Effector memory CD4-positive, alpha-beta T cell (primary cell): ENCODE measurements around the gene MPG.
A peak's percentile ranks its signal among the peaks of the same experiment; 100 is the strongest.
"Not testable (repeated sequence)": the region's sequence is repeated elsewhere in the genome, so short reads cannot be mapped to it uniquely, and the experiment has no call there.

Source experiments
- DNase-seq, 3 donors: peaks; one replicate each; pipeline ENCODE4 v3.0.0-alpha.2; 2020
- H3K27ac ChIP-seq: 2 replicates; pipeline ENCODE4 v1.7.0; 2013; ENCODE audit warnings: mild to moderate bottlenecking, low read length, moderate library complexity; ENCODE audit not compliant: insufficient read depth, poor library complexity, severe bottlenecking
- H3K27me3 ChIP-seq: replicated peaks from 2 replicates; pipeline ENCODE4 v1.7.0; 2013; ENCODE audit warnings: mild to moderate bottlenecking, low read length; ENCODE audit not compliant: insufficient read depth, control insufficient read depth, poor library complexity, severe bottlenecking
- H3K36me3 ChIP-seq: 2 replicates; pipeline ENCODE4 v1.7.0; 2013; ENCODE audit warnings: mild to moderate bottlenecking, low read length, moderate library complexity; ENCODE audit not compliant: control insufficient read depth, insufficient read depth
- H3K4me1 ChIP-seq: 2 replicates; pipeline ENCODE4 v1.7.0; 2013; ENCODE audit warnings: low read length, mild to moderate bottlenecking; ENCODE audit not compliant: control insufficient read depth, insufficient read depth, poor library complexity, severe bottlenecking
- H3K4me3 ChIP-seq: 2 replicates; pipeline ENCODE4 v1.7.0; 2013; ENCODE audit warnings: low read length, low read depth, mild to moderate bottlenecking; ENCODE audit not compliant: insufficient read depth, poor library complexity, severe bottlenecking
- H3K9me3 ChIP-seq: 2 replicates; pipeline ENCODE4 v1.7.0; 2013; ENCODE audit warnings: mild to moderate bottlenecking, low read length, moderate library complexity; ENCODE audit not compliant: control insufficient read depth
- total RNA-seq, 3 donors: gene quantifications; one replicate each; lab custom pipeline; 2026; lab: John Stamatoyannopoulos, UW

MPG gene, protein sequence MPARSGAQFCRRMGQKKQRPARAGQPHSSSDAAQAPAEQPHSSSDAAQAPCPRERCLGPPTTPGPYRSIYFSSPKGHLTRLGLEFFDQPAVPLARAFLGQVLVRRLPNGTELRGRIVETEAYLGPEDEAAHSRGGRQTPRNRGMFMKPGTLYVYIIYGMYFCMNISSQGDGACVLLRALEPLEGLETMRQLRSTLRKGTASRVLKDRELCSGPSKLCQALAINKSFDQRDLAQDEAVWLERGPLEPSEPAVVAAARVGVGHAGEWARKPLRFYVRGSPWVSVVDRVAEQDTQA
- total RNA-seq: 12.4 to 21.6 (median 18.2) reads per million in 3 donors

- no peaks in the 10 kb centered on the region for H3K9me3 ChIP-seq
- peaks cover 23% of the 10 kb centered on the region for H3K4me1 ChIP-seq
Observed at GRCh38 chr16:77807-78443, at the start of gene MPG. MPG (plus strand) TSS chr16:78225; CDS start chr16:78310, 85 bp downstream.

DNA sequence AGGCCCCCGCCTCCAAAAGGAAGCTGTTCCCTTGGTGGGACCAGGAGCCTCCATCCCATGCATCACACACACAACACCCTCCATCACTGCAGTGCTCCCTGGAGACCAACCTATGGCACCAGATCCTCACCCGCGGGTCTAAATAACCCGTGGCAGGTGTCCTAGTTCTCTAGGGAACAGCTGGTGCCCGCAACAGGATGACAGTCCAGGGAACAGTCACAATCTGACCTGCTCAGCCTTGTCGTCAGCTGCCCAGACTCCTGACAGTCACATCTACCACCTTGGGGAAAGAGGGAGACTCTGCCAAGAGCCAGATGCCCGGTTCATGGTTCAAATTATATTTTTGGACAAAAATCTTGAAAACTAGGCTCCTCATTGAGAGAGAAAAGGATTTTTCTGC is 47.4 kb upstream of the MPG start:
- H3K36me3 ChIP-seq, H3K4me1 ChIP-seq, H3K4me3 ChIP-seq, H3K27ac ChIP-seq, H3K27me3 ChIP-seq, DNase-seq, H3K9me3 ChIP-seq: not testable (repeated sequence)

More at GRCh38 chr16:77807-78443, at the start of gene MPG:
- Histone ChIP-seq H3K27me3 (no peaks in the 10 kb centered on the region), H3K27ac (peak within 1 kb of the TSS; percentile 53), H3K4me3 (peak within 1 kb of the TSS; percentile 81), H3K36me3 (no peaks in the 10 kb centered on the region)
- peak; percentile 63 to 77 (median 68) for DNase-seq

GRCh38 chr16:33154-33876 is 44.7 kb upstream of the MPG start:
- H3K36me3 ChIP-seq, H3K27ac ChIP-seq, H3K4me1 ChIP-seq, H3K4me3 ChIP-seq, H3K9me3 ChIP-seq, H3K27me3 ChIP-seq, DNase-seq: not testable (repeated sequence)

- Histone ChIP-seq H3K27me3 (no peaks in the 10 kb centered on the region), H3K4me1 (peaks cover 9% of the 10 kb centered on the region), H3K36me3 (peaks cover 4% of the 10 kb centered on the region), H3K4me3 (no peak overlapping the region), H3K9me3 (no peaks in the 10 kb centered on the region), H3K27ac (no peak overlapping the region)
- no peak for DNase-seq
Observed at GRCh38 chr16:33877-34647, 44.0 kb upstream of the MPG start.

DNA sequence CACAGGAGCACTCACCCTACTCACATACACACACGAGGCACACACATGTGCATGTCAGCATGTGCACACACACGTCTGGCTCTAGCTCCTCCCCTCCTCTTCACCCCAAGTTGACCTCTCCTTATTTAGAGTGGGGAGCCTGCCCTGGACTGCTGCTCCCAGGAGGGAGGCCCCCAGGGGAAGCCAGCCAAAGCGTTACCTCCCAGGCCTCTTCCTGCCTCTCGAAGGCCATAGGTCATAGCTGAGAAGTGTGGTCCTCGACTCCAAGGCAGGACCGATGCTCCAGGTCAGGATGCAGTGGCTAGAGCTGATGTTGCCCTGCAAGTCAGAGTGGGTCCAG is 43.4 kb upstream of the MPG start:
- Histone ChIP-seq H3K9me3 (no peaks in the 10 kb centered on the region), H3K27me3 (no peaks in the 10 kb centered on the region), H3K4me3 (no peak overlapping the region), H3K4me1 (peaks cover 13% of the 10 kb centered on the region), H3K36me3 (peaks cover 4% of the 10 kb centered on the region), H3K27ac (no peak overlapping the region)
- DNase-seq: no peak

- no peak overlapping the region for H3K27ac ChIP-seq
- H3K4me1 ChIP-seq: peaks cover 13% of the 10 kb centered on the region
- H3K4me3 ChIP-seq: no peak overlapping the region
- DNase-seq: no peak
- no peaks in the 10 kb centered on the region for H3K9me3 ChIP-seq
- no peaks in the 10 kb centered on the region for H3K27me3 ChIP-seq
- H3K36me3 ChIP-seq: peaks cover 4% of the 10 kb centered on the region
Observed at GRCh38 chr16:35011-35677, 42.9 kb upstream of the MPG start.

DNA sequence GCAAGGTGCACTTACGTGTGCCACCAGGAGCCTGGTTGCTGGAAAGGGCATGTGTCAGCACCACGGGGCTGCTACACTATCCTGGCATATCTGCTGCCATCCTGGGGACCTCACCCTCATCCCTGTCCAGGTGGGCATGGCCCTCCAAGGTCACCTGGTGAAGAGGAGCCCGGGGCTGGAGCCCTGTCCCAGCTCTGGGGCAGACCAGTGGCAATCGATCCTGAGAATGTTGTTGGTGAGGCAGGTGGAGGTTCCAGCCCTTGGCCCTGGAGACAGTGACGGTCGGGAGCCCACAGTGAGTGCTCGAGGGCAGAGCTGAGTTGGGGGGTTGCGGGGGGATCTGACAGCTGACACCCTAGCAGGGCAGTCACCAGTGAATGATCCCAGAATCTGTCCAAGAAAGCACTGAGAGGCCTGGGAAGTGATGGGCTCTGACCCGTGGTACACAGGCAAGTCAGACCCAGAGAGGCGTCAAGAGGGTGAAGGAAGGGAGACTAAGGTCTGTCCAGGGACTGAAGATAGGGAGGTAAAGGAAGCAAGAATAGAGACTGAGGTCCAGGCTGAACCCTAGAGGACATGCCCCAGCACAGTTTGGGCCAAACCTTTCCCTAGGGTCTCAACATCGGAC is 42.2 kb upstream of the MPG start:
- Histone ChIP-seq H3K36me3 (peaks cover 4% of the 10 kb centered on the region), H3K4me1 (peaks cover 13% of the 10 kb centered on the region), H3K27me3 (no peaks in the 10 kb centered on the region), H3K4me3 (no peak overlapping the region), H3K27ac (no peak overlapping the region), H3K9me3 (no peaks in the 10 kb centered on the region)
- DNase-seq: no peak

DNA sequence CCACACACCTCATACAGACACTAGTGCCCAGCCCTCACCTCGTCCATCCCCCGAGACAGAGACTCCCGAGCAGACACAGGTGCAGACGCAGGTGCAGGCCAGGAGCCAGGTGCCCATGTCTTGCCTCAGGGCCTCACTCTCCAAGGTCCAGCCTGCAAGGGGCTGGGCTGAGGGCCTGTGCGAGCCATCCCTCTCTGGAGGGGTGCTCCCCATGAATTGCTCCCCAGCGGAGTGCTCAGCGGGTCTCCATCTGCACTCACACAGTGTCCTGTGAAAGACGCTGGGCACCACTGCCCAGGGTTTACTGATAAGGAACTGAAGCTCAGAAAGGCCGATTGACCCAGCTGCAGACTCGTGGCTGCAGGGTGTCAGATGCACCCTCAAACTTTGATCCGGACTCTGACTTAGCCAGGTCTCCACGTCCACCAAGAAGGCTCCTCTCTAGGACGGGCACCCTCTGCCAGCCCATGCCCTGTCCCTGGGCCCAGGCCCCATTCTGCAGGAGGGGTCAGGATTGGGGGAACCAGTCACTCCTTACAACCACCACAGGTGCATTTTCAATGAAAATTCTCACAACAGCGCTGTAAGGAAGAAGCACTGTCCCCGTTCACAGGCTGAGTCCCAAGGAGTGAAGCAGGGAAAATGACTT is 41.6 kb upstream of the MPG start:
- H3K4me1 ChIP-seq: peaks cover 13% of the 10 kb centered on the region

DNA sequence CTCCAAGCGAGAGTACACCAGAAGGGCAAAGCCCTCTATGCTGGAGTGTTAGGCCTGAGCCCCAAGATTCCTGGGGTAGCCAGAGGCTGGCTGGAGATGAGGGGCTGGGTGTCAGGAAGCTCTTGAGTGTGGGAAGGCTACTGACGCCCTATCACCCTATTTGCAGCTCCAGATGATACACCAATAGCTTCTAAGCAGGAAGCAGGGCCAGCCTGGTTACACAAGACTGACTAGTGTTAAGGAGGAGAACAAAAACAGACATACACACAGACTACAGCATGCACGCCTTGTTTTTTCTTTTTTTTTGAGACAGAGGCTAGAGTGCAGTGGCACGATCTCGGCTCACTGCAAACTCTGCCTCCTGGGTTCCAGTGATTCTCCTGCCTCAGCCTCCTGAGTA is 40.5 kb upstream of the MPG start:
- no peak overlapping the region for H3K4me3 ChIP-seq
- H3K36me3 ChIP-seq: peaks cover 4% of the 10 kb centered on the region
- H3K27me3 ChIP-seq: no peaks in the 10 kb centered on the region
- no peak overlapping the region for H3K27ac ChIP-seq
- H3K9me3 ChIP-seq: no peaks in the 10 kb centered on the region
- no peak for DNase-seq
- peaks cover 13% of the 10 kb centered on the region for H3K4me1 ChIP-seq

More for the DNA sequence above, 41.6 kb upstream of the MPG start:
- DNase-seq: no peak
- Histone ChIP-seq H3K9me3 (no peaks in the 10 kb centered on the region), H3K36me3 (peaks cover 4% of the 10 kb centered on the region), H3K27ac (no peak overlapping the region), H3K27me3 (no peaks in the 10 kb centered on the region), H3K4me3 (no peak overlapping the region)
